ENCODE results near the gene RFESD. TPM values are rescaled to one million over a fixed set of nuclear protein-coding genes. Genes with fewer than 3 reads are reported as not detected.

RFESD gene
- total and polyA plus RNA-seq, 4 donors, result 1.1 to 98.0 (median 1.4) TPM

DNA sequence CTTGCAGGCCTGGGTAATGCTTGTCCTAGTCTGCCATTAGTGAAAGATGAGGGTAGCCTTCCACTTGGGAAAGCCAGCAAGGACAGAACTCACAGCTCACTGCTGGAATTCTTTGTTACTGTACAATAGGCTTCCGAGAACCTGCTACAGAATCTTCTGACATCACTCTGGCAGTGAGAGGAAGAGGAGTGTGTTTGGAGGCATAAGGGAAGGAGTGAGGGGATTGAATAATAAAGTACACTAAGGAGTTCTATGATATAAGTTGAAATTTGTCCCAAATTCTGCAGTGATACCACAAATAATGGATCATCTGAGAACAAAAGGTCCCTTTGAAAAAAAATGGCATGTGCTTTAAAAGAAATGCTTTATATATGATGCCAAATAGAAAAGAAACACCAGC lies 36.3 kb downstream of the RFESD start, which contains the start of gene SPATA9:
SPATA9 (minus strand) TSS at position 101 of the 400 bp plus-strand sequence. CDS start 137 bp downstream, outside the sequence.
- TF ChIP-seq RAD21 (IDR thresholded peaks at IDR 0.05), result no peak
- no peak for TF ChIP-seq NR2F2 (IDR thresholded peaks at IDR 0.05)
- no peak for TF ChIP-seq RXRA (IDR thresholded peaks at IDR 0.05)
- TF ChIP-seq, protein P1, sequence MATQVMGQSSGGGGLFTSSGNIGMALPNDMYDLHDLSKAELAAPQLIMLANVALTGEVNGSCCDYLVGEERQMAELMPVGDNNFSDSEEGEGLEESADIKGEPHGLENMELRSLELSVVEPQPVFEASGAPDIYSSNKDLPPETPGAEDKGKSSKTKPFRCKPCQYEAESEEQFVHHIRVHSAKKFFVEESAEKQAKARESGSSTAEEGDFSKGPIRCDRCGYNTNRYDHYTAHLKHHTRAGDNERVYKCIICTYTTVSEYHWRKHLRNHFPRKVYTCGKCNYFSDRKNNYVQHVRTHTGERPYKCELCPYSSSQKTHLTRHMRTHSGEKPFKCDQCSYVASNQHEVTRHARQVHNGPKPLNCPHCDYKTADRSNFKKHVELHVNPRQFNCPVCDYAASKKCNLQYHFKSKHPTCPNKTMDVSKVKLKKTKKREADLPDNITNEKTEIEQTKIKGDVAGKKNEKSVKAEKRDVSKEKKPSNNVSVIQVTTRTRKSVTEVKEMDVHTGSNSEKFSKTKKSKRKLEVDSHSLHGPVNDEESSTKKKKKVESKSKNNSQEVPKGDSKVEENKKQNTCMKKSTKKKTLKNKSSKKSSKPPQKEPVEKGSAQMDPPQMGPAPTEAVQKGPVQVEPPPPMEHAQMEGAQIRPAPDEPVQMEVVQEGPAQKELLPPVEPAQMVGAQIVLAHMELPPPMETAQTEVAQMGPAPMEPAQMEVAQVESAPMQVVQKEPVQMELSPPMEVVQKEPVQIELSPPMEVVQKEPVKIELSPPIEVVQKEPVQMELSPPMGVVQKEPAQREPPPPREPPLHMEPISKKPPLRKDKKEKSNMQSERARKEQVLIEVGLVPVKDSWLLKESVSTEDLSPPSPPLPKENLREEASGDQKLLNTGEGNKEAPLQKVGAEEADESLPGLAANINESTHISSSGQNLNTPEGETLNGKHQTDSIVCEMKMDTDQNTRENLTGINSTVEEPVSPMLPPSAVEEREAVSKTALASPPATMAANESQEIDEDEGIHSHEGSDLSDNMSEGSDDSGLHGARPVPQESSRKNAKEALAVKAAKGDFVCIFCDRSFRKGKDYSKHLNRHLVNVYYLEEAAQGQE (IDR thresholded peaks at IDR 0.05), result no peak
- TF ChIP-seq, protein P2, sequence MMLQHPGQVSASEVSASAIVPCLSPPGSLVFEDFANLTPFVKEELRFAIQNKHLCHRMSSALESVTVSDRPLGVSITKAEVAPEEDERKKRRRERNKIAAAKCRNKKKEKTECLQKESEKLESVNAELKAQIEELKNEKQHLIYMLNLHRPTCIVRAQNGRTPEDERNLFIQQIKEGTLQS (IDR thresholded peaks at IDR 0.05), result no peak
- TF ChIP-seq, protein P3, sequence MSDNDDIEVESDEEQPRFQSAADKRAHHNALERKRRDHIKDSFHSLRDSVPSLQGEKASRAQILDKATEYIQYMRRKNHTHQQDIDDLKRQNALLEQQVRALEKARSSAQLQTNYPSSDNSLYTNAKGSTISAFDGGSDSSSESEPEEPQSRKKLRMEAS (IDR thresholded peaks at IDR 0.05), result no peak
- no peak for TF ChIP-seq FOXA2 (IDR thresholded peaks at IDR 0.05)
- TF ChIP-seq YY1 (IDR thresholded peaks at IDR 0.05), result no peak
- no peak for TF ChIP-seq JUND (IDR thresholded peaks at IDR 0.05)
- no peak for TF ChIP-seq HNF4G (IDR thresholded peaks at IDR 0.05)
- TF ChIP-seq, protein P4, sequence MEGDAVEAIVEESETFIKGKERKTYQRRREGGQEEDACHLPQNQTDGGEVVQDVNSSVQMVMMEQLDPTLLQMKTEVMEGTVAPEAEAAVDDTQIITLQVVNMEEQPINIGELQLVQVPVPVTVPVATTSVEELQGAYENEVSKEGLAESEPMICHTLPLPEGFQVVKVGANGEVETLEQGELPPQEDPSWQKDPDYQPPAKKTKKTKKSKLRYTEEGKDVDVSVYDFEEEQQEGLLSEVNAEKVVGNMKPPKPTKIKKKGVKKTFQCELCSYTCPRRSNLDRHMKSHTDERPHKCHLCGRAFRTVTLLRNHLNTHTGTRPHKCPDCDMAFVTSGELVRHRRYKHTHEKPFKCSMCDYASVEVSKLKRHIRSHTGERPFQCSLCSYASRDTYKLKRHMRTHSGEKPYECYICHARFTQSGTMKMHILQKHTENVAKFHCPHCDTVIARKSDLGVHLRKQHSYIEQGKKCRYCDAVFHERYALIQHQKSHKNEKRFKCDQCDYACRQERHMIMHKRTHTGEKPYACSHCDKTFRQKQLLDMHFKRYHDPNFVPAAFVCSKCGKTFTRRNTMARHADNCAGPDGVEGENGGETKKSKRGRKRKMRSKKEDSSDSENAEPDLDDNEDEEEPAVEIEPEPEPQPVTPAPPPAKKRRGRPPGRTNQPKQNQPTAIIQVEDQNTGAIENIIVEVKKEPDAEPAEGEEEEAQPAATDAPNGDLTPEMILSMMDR (IDR thresholded peaks at IDR 0.05; ENCODE audit: low read depth, low read length, missing input control), result no peak
- TF ChIP-seq, protein P5, sequence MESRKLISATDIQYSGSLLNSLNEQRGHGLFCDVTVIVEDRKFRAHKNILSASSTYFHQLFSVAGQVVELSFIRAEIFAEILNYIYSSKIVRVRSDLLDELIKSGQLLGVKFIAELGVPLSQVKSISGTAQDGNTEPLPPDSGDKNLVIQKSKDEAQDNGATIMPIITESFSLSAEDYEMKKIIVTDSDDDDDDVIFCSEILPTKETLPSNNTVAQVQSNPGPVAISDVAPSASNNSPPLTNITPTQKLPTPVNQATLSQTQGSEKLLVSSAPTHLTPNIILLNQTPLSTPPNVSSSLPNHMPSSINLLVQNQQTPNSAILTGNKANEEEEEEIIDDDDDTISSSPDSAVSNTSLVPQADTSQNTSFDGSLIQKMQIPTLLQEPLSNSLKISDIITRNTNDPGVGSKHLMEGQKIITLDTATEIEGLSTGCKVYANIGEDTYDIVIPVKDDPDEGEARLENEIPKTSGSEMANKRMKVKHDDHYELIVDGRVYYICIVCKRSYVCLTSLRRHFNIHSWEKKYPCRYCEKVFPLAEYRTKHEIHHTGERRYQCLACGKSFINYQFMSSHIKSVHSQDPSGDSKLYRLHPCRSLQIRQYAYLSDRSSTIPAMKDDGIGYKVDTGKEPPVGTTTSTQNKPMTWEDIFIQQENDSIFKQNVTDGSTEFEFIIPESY (IDR thresholded peaks at IDR 0.05), result no peak
- no peak for TF ChIP-seq SP1 (IDR thresholded peaks at IDR 0.05)
- no peak for TF ChIP-seq TAF1 (conservative IDR thresholded peaks at IDR 0.05)
- no peak for TF ChIP-seq HNF4A (conservative IDR thresholded peaks at IDR 0.05)
- no peak for TF ChIP-seq FOXA1 (IDR thresholded peaks at IDR 0.05)
- 89% methylated on average over 1 of the region's 1 CpG for WGBS
- no peak within 1 kb of the TSS for H3K27ac ChIP-seq (ENCODE audit: low read depth in 1 of 2, low read length in 2 of 2)

DNA sequence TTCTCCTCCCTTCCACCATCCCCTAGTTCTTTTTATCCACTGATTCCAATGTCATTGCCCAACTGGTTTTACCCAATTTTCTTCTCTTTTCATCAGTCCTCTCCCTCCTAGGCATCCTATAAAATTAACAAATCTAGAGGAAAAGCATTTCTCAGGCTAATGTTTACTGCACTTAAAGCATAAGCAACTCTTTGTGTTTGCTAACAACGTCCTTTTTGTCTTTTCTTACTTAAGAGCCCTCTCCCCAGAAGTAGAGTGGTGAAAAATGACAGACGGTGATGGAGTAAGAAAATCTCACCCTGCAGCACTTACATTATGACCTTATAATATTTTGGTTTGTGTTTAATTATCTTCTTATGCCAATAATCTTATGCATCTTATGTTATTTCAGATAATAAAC lies 37.8 kb downstream of the RFESD start:
- Histone ChIP-seq H3K27ac (ENCODE audit: low read depth in 1 of 2, low read length in 2 of 2) (no peak overlapping the region), H3K9ac (ENCODE audit: low read depth in 1 of 2, low read length in 2 of 2) (no peak overlapping the region), H3K36me3 (ENCODE audit: control insufficient read depth in 4 of 4, insufficient read depth in 3 of 4, low read depth in 1 of 4, low read length in 3 of 4) (no peaks in the 10 kb centered on the region), H3K4me1 (ENCODE audit: control insufficient read depth in 4 of 4, insufficient read depth in 4 of 4, low read length in 3 of 4) (no peaks in the 10 kb centered on the region), H3K4me3 (ENCODE audit: low read depth in 1 of 3, low read length in 3 of 3) (no peak overlapping the region), H3K27me3 (ENCODE audit: control insufficient read depth in 4 of 4, insufficient read depth in 4 of 4, low read length in 3 of 4) (no peaks in the 10 kb centered on the region), H3K9me3 (ENCODE audit: control insufficient read depth in 4 of 4, low read length in 3 of 4) (no peaks in the 10 kb centered on the region)
- DNase-seq (ENCODE audit: low spot score), result no peak
- TF ChIP-seq NR2F2 (IDR thresholded peaks at IDR 0.05) (no peak), EGR1 (IDR thresholded peaks at IDR 0.05; ENCODE audit: low read depth in 2 of 2) (no peak), FOXA1 (IDR thresholded peaks at IDR 0.05) (no peak), HNF4G (IDR thresholded peaks at IDR 0.05) (no peak), HNF4A (conservative IDR thresholded peaks at IDR 0.05) (no peak), TAF1 (conservative IDR thresholded peaks at IDR 0.05) (no peak), GABPA (IDR thresholded peaks at IDR 0.05 in 1 of 2, conservative IDR thresholded peaks at IDR 0.05 in 1 of 2) (no peak), JUND (IDR thresholded peaks at IDR 0.05) (no peak), RXRA (IDR thresholded peaks at IDR 0.05) (no peak), YY1 (IDR thresholded peaks at IDR 0.05) (no peak), SP1 (IDR thresholded peaks at IDR 0.05) (no peak)
- TF ChIP-seq, protein P4 (IDR thresholded peaks at IDR 0.05; ENCODE audit: low read depth, low read length, missing input control), result no peak
- TF ChIP-seq, protein P2 (IDR thresholded peaks at IDR 0.05), result no peak
- TF ChIP-seq, protein P5 (IDR thresholded peaks at IDR 0.05), result no peak
- WGBS, result 92% methylated on average over 2 of the region's 2 CpGs

More for the DNA sequence above, 36.3 kb downstream of the RFESD start, which contains the start of gene SPATA9:
- Histone ChIP-seq H3K36me3 (ENCODE audit: control insufficient read depth in 4 of 4, insufficient read depth in 3 of 4, low read depth in 1 of 4, low read length in 3 of 4) (no peaks in the 10 kb centered on the region), H3K4me3 (ENCODE audit: low read depth in 1 of 3, low read length in 3 of 3) (no peak within 1 kb of the TSS), H3K9ac (ENCODE audit: low read depth in 1 of 2, low read length in 2 of 2) (no peak within 1 kb of the TSS), H3K9me3 (ENCODE audit: control insufficient read depth in 4 of 4, low read length in 3 of 4) (no peaks in the 10 kb centered on the region), H3K27me3 (ENCODE audit: control insufficient read depth in 4 of 4, insufficient read depth in 4 of 4, low read length in 3 of 4) (no peaks in the 10 kb centered on the region), H3K4me1 (ENCODE audit: control insufficient read depth in 4 of 4, insufficient read depth in 4 of 4, low read length in 3 of 4) (no peaks in the 10 kb centered on the region)
- DNase-seq (ENCODE audit: low spot score), result no peak

Measured in liver (tissue), 9 donors.